Transverse colon (tissue), 4 donors: Measurements from ENCODE around the gene KLHL22. TPM values are rescaled to one million over a fixed set of nuclear protein-coding genes. Genes with fewer than 3 reads are reported as not detected.
"Not testable (repeated sequence)": the region's sequence is repeated elsewhere in the genome, so short reads cannot be mapped to it uniquely, and the experiment has no call there.

Experiments
- DNase-seq: peaks from one replicate; pipeline ENCODE4 v3.0.0-alpha.2; 2019
- H3K27ac ChIP-seq, 4 donors: fragments of 200-600 bp; sonication (generic); 2 replicates each; pipeline ENCODE4 v1.5.1; 2016 to 2018; ENCODE audit warnings: inconsistent platforms in 4 of 4
- H3K27me3 ChIP-seq: fragments of 200-600 bp; sonication (generic); 2 replicates; pipeline ENCODE4 v1.5.1; 2017; ENCODE audit warnings: inconsistent platforms
- H3K36me3 ChIP-seq, 4 donors: fragments of 200-600 bp; sonication (generic); 2 replicates each; pipeline ENCODE4 v1.5.1; 2017 to 2019; ENCODE audit warnings: inconsistent platforms in 4 of 4
- H3K4me1 ChIP-seq, 4 donors: fragments of 200-600 bp; sonication (generic); 2 replicates each; pipeline ENCODE4 v1.5.1; 2017 to 2020; ENCODE audit warnings: inconsistent platforms in 4 of 4
- H3K4me3 ChIP-seq, 4 donors: fragments of 200-600 bp; sonication (generic); 1 replicate in 1 of 4; 2 replicates in 3 of 4; pipeline versions ENCODE4 v1.5.1 to v1.6.1; 2017 to 2019; ENCODE audit warnings: inconsistent platforms in 4 of 4
- H3K9me3 ChIP-seq, 2 donors: fragments of 200-600 bp; sonication (generic); 2 replicates each; pipeline ENCODE4 v1.5.1; 2017 to 2019; ENCODE audit warnings: inconsistent platforms in 2 of 2
- EP300 ChIP-seq: sonication (generic); formaldehyde crosslinking; IDR thresholded peaks from one replicate; pipeline ENCODE4 v1.6.1; 2017; ENCODE audit warnings: antibody characterized with exemption, low read depth
- POLR2A ChIP-seq: fragments of 450-650 bp; IDR thresholded peaks from one replicate; pipeline ENCODE4 v1.6.1; 2016; ENCODE audit warnings: antibody characterized with exemption, mild to moderate bottlenecking, moderate library complexity
- POLR2AphosphoS5 ChIP-seq, 3 donors: sonication (generic); formaldehyde crosslinking; IDR thresholded peaks; one replicate each; pipeline ENCODE4 v1.6.1; 2016; ENCODE audit warnings: antibody characterized with exemption in 3 of 3
- WGBS, 2 donors: methylation state at CpG; one replicate each; pipeline ENCODE4 v1.1.5; 2018; ENCODE audit warnings: low coverage in 1 of 2; 5-methylcytosine and 5-hydroxymethylcytosine counted together
- in situ Hi-C, 4 donors: fragments of 200-750 bp; cut with MboI; loops; one replicate each; pipeline versions ENCODE4 v1.15.0 to v1.15.1; 2017; ENCODE audit warnings: low sequenced_read_pairs in 3 of 4, low pct_ligation_motif_present in 1 of 4, low pct_unique_long_range_greater_than_20kb in 1 of 4
- intact Hi-C: fragments of 100-400 bp; cut with DNase I; formaldehyde crosslinking; loops from one replicate; pipeline ENCODE4 v1.15.1; 2023; ENCODE audit warnings: low total_unique reads
- total RNA-seq, 4 donors: library from RNA; depleted of rRNA; stranded (reverse); fragments of >200 nt; gene quantifications; one replicate each; pipeline ENCODE4 v1.1.0, GENCODE V29; 2016
- TF ChIP-seq, protein P1 (sequence below), 5 experiments: fragments of 200-600 bp in 3 of 5; fragments of 450-650 bp in 2 of 5; sonication (generic) in 3 of 5; IDR thresholded peaks; 1 replicate in 2 of 5; 2 replicates in 3 of 5; pipeline ENCODE4 v1.5.1; 2016 to 2017; ENCODE audit warnings: antibody characterized with exemption in 5 of 5, inconsistent platforms in 3 of 5, mild to moderate bottlenecking in 2 of 5, moderate library complexity in 1 of 5

Gene KLHL22
- total RNA-seq, 4 donors from 2014 or later: 12.7 to 75.9 (median 16.9) TPM

DNA sequence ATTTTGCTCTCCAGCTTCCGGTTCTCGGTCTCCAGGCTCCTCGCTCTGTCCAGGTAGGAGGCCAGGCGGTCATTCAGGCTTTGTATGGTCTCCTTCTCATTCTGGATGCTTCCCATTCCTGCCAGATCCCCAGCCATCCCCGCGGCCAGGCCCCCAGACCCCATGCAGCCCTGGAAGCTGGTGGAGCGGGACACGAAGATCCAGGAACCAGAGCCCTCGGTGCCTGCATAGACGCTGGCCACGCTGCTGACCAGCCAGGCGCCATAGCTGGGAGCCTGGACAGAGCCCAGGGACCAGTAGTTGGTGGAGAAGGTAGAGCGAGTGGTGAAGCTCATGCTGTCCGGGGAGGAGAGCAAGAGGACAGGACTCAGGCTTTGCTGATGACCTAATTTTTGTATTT lies 11.8 kb downstream of the KLHL22 start:
- no peaks in the 10 kb centered on the region for H3K4me1 ChIP-seq
- H3K9me3 ChIP-seq: no peaks in the 10 kb centered on the region
- TF ChIP-seq POLR2AphosphoS5 (IDR thresholded peaks at IDR 0.05): no peak
- no peak for TF ChIP-seq EP300
- TF ChIP-seq POLR2A: no peak
- TF ChIP-seq, protein P1, sequence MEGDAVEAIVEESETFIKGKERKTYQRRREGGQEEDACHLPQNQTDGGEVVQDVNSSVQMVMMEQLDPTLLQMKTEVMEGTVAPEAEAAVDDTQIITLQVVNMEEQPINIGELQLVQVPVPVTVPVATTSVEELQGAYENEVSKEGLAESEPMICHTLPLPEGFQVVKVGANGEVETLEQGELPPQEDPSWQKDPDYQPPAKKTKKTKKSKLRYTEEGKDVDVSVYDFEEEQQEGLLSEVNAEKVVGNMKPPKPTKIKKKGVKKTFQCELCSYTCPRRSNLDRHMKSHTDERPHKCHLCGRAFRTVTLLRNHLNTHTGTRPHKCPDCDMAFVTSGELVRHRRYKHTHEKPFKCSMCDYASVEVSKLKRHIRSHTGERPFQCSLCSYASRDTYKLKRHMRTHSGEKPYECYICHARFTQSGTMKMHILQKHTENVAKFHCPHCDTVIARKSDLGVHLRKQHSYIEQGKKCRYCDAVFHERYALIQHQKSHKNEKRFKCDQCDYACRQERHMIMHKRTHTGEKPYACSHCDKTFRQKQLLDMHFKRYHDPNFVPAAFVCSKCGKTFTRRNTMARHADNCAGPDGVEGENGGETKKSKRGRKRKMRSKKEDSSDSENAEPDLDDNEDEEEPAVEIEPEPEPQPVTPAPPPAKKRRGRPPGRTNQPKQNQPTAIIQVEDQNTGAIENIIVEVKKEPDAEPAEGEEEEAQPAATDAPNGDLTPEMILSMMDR (IDR thresholded peaks at IDR 0.05): no peak
- H3K27ac ChIP-seq: no peak overlapping the region
- in situ Hi-C loops (no loop called here), intact Hi-C loops (no loop called here)
- 95% methylated on average over 14 of the region's 14 CpGs; no CpG with 5 or more reads in 1 of the 2 donors for WGBS, 2 donors
- H3K36me3 ChIP-seq: no peaks in the 10 kb centered on the region
- H3K27me3 ChIP-seq: no peaks in the 10 kb centered on the region
- DNase-seq: no peak
- no peak overlapping the region for H3K4me3 ChIP-seq

DNA sequence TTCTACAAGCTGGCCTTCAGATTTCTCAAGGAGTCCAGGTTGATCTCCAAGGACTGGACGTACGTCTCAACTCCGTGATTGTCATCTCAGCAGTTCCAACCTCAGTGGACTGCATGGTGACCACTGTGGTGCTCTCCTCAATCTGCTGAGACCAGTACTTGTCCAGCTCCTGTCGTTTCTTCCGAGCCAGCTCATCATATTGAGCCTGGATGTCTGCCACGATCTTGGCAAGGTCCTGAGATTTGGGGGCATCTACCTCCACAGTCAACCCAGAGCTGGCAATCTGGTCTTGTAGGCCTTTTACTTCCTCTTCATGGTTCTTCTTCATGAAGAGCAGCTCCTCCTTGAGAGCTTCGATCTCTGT lies 12.5 kb downstream of the KLHL22 start:
- H3K4me1 ChIP-seq, H3K4me3 ChIP-seq, DNase-seq, H3K27me3 ChIP-seq, H3K9me3 ChIP-seq, intact Hi-C loops, in situ Hi-C loops, H3K27ac ChIP-seq, H3K36me3 ChIP-seq: not testable (repeated sequence)
- WGBS, 2 donors: 96% methylated on average over 7 of the region's 7 CpGs; no CpG with 5 or more reads in 1 of the 2 donors

DNA sequence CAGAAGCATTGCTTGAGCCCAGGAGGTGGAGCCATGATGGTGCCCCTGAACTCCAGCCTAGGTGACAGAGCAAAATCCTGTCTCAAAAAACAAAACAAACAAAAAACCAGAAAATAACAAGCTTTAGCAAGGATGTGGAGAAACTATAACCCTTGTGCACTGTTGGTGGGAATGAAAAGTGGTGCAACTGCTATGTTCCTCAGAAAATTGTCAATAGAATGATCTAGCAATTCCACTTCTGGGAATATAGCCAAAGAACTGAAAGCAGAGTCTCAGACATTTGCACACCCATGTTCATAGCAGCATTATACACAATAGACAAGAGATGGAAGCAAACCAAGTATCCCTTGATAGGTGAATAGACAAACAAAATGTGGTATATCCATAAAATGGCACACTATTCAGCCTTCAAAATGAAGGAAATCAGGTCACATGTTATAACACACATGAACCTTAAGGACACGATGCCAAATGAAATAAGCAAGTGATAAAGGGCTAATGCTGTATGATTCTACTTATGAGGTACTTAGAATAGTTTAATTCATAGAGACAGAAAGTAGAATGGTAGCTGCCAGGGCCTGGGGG lies 15.9 kb downstream of the KLHL22 start:
- H3K36me3 ChIP-seq: no peaks in the 10 kb centered on the region
- no peak for DNase-seq
- no peak overlapping the region for H3K4me3 ChIP-seq
- no peaks in the 10 kb centered on the region for H3K27me3 ChIP-seq
- no peak for TF ChIP-seq EP300
- no peak for TF ChIP-seq POLR2AphosphoS5 (IDR thresholded peaks at IDR 0.05)
- TF ChIP-seq, protein P1 (IDR thresholded peaks at IDR 0.05): no peak
- TF ChIP-seq POLR2A: no peak
- intact Hi-C loops: no loop called here
- no peaks in the 10 kb centered on the region for H3K4me1 ChIP-seq
- H3K27ac ChIP-seq: no peak overlapping the region
- in situ Hi-C loops: no loop called here
- H3K9me3 ChIP-seq: no peaks in the 10 kb centered on the region
- 89 to 100% methylated on average over 1 of the region's 1 CpG for WGBS, 2 donors

DNA sequence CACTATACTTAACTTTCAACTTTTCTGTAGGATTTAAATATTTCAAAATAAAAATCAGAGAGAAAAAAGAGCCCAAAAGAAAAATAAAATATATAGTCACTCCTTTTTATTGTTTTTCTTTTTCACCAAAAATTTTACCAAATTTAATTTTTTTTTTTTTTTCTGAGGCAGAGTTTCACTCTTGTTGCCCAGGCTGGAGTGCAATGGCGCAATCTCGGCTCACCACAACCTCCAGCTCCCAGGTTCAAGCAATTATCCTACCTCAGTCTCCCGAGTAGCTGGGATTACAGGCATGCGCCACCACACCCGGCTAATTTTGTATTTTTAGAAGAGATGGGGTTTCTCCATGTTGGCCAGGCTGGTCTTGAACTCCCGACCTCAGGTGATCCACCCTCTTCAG lies 17.5 kb downstream of the KLHL22 start:
- in situ Hi-C loops, H3K4me3 ChIP-seq, H3K27ac ChIP-seq, intact Hi-C loops, H3K9me3 ChIP-seq, H3K27me3 ChIP-seq, H3K4me1 ChIP-seq, DNase-seq, H3K36me3 ChIP-seq: not testable (repeated sequence)
- WGBS, 2 donors: 91 to 100% methylated on average over 1 to 6 of the region's 6 CpGs

DNA sequence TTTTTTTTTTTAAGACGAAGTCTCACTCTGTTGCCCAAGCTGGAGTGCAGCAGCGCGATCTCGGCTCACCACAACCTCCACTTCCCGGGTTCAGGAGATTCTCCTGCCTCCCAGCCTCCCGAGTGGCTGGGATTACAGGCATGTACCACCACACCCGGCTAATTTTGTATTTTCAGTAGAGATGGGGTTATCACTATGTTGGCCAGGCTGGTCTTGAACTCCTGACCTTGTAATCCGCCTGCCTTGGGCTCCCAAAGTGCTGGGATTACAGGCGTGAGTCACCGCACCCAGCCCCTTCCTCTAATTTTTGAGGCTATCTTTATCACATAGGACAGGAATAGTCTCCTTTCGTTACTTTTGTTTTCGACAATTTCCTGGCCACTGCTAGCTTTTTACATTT lies 20.0 kb downstream of the KLHL22 start:
- H3K9me3 ChIP-seq, H3K4me3 ChIP-seq, in situ Hi-C loops, H3K27me3 ChIP-seq, intact Hi-C loops, H3K36me3 ChIP-seq, H3K4me1 ChIP-seq, H3K27ac ChIP-seq, DNase-seq: not testable (repeated sequence)
- WGBS, 2 donors: 91 to 94% methylated on average over 10 to 12 of the region's 12 CpGs

DNA sequence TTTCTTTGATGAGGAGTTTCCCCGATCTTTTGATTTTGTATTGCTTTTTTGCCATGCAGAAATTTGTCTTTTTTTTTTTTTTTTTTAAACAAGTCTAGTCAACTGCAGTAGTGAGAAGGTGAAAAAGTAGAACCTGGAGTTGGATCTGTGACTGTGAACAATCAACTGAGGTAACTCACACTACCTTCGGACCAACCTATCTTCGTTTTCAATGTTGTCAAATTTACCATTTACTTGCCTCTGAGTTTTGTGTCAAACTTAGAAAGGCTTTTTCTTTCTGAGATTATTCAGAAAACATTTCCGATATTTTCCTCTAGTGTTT lies 20.5 kb downstream of the KLHL22 start:
- intact Hi-C loops: no loop called here
- Histone ChIP-seq H3K27ac (no peak overlapping the region), H3K4me3 (no peak overlapping the region), H3K9me3 (no peaks in the 10 kb centered on the region), H3K36me3 (no peaks in the 10 kb centered on the region), H3K4me1 (no peaks in the 10 kb centered on the region), H3K27me3 (no peaks in the 10 kb centered on the region)
- no peak for DNase-seq
- 90 to 95% methylated on average over 4 of the region's 4 CpGs for WGBS, 2 donors
- in situ Hi-C loops: no loop called here
- TF ChIP-seq POLR2AphosphoS5 (IDR thresholded peaks at IDR 0.05) (no peak), POLR2A (no peak), EP300 (no peak)
- TF ChIP-seq, protein P1 (IDR thresholded peaks at IDR 0.05): no peak
